GM12801 (cell line): ENCODE data around the gene MEIKIN.

ENCODE experiments used
- CTCF ChIP-seq: IDR thresholded peaks from one replicate; pipeline ENCODE4 v1.5.1; 2011; ENCODE audit warnings: control low read depth; ENCODE audit not compliant: insufficient read length; ENCODE audit errors: extremely low read depth

MEIKIN gene

GRCh38 chr5:131883984-131884383, 61.5 kb downstream of the MEIKIN start:
- TF ChIP-seq CTCF, result no peak

GRCh38 chr5:131879705-131880104, 65.8 kb downstream of the MEIKIN start:
- TF ChIP-seq CTCF, result no peak

GRCh38 chr5:131877873-131878272, 67.6 kb downstream of the MEIKIN start:
- no peak for TF ChIP-seq CTCF

- TF ChIP-seq CTCF, result no peak
Observed at GRCh38 chr5:131867524-131867923, 77.9 kb downstream of the MEIKIN start.

GRCh38 chr5:131863700-131864099, 81.8 kb downstream of the MEIKIN start:
- TF ChIP-seq CTCF, result no peak

- no peak for TF ChIP-seq CTCF
Observed at GRCh38 chr5:131857388-131857787, 88.1 kb downstream of the MEIKIN start.

GRCh38 chr5:131855452-131855851, 90.0 kb downstream of the MEIKIN start:
- TF ChIP-seq CTCF, result no peak

- TF ChIP-seq CTCF, result no peak
Observed at GRCh38 chr5:131854134-131854533, 91.3 kb downstream of the MEIKIN start.
